ENCODE data around the gene CCDC194.
"Not testable (repeated sequence)": the region's sequence is repeated elsewhere in the genome, so short reads cannot be mapped to it uniquely, and the experiment has no call there.

CCDC194 gene

DNA sequence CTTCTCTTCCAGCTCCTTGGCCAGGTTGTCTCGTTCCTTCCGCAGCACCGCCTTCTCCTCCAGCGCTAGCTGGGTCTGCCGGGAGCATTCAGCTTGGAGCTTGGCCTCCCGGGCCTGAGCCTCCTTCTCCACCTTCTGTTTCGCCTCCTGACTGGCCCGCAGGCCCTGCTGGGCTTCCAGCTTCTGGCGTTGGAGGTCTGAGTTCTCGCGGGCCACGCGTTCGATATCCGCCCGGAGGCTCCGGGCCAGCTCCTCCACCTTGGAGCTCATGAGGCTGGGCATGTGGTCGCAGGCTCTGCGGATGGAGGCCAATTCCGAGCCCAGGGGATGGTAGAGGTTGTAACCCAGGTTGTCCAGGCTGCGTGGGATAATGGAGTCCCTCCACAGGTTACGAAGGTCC, 28.6 kb downstream of the CCDC194 start:
- no peak for DNase-seq

- DNase-seq: not testable (repeated sequence)
These were observed 30.0 kb downstream of the CCDC194 start for GRCh38 chr19:17363852-17364605.

- no peak for DNase-seq
These were observed 33.8 kb downstream of the CCDC194 start for GRCh38 chr19:17359905-17360800.

- DNase-seq: no peak
These were observed 35.6 kb downstream of the CCDC194 start for GRCh38 chr19:17358395-17358794.

DNA sequence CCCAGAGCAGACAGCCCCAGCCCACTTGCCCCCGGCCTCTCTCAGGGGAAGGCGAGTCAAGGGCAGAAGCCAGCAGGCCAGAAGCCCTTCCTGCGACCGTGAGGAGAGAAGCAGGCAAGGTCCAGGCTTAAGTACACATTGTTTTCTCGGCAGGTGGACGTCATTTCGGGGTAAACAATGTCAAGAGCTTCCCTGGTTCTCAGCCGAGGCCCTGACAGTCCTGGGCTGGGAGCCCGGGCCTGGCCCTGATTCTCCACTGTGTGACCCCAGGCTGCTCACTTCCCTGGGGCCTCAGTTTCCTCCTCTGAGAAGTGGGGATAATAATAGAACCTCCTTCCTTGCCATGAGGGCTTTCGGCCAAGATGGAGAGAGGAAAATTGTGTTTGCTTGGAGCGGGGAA, 36.3 kb downstream of the CCDC194 start:
- no peak for DNase-seq

- no peak for DNase-seq
These were observed 36.8 kb downstream of the CCDC194 start for GRCh38 chr19:17357078-17357666.

- no peak for DNase-seq
These were observed 40.6 kb downstream of the CCDC194 start for GRCh38 chr19:17353386-17353785.

- DNase-seq: no peak
These were observed 41.3 kb downstream of the CCDC194 start for GRCh38 chr19:17352608-17353280.

- no peak for DNase-seq
These were observed 42.1 kb downstream of the CCDC194 start for GRCh38 chr19:17351815-17352435.

GRCh38 chr19:17348700-17349099, 45.3 kb downstream of the CCDC194 start:
- DNase-seq: no peak

DNA sequence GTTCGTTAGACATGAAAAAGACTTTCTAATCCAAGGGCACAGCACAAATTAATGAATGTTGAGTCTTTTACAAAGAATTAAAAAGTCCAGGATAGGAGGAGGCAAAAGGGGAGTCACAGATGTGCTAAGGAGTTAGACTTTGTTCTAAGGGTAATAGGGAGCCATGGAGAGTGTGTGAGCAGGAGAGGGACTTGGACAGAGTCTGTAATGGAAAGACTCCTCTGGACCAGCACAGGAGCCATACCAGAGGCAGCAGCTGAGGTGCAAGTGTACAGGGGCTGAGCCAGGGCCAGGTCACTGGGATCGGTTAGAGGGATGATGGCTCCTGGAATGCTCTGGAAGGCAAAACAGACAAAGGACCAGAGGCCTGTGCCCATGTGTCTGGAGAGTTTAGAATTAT, 46.1 kb downstream of the CCDC194 start:
- no peak for DNase-seq

DNA sequence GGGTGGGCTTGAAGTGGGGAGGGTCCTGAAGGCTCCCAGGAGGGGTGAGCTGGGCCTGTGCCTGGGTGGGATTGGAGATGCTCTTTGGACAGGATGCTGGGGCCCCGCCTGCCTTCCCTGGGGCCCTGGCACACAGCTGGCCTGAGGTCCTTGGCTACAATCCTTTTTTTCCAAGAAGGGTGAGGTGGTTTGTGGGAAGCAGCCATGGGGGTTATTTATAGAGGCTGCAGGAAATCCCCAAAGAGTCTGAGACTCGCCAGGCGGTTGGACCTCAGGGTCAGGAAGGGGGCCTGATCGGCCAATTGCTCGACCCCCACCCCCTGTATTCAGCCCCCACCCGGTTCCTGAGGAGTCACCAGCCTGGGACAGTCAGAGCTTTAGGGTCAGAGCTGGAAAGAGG, 46.6 kb downstream of the CCDC194 start:
- DNase-seq: no peak

- DNase-seq: peak; percentile 88
These were observed 47.8 kb downstream of the CCDC194 start for GRCh38 chr19:17346109-17346671.

- DNase-seq: no peak
These were observed 52.2 kb downstream of the CCDC194 start for GRCh38 chr19:17341845-17342244.

DNA sequence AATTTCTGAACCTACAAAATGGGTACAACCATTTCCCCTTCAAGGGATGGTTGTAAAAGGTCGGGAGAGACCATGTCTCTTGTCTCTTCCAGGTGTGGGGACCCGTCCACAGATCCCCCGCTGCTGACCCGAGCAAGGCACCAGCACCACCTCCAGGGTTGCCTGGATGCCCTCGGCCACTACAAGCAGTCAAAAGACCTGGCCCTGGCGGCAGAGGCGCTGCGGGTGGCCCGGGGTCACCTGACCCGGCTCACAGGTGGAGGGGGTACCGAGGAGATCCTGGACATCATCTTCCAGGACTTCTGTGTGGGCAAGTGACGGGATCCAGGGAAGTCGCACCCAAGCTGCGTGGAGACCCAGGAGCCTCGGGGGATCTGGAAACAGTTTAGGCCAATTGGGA, 52.6 kb downstream of the CCDC194 start:
- DNase-seq: no peak

DNA sequence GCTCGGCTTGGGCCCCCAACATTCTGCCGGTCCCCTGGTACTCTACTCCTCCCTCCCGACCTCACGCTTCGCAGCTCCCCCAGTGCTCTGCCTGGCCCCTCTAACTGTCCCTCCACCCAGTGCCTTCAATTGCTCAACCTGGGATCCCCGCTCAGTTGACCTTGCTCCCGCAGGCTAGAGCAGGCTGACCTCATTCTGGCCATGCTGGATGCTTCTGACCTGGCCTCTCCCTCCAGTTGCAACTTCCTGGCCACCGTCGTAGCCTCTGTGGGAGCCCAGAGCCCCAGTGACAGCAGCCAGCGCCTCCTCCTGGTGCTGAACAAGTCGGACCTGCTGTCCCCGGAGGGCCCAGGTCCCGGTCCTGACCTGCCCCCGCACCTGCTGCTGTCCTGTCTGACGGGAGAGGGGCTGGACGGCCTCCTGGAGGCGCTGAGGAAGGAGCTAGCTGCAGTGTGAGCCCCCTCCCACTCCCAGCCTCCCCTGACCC, 53.1 kb downstream of the CCDC194 start:
- no peak for DNase-seq
